HG03558 (cell line): ENCODE results near the gene NKX3-2.

ENCODE experiments used
- ATAC-seq: cut with Tn5 transposase; IDR thresholded peaks from one replicate; pipeline ENCODE4 v1.9.1; 2021; ENCODE audit warnings: moderate number of reproducible peaks; ENCODE audit not compliant: unreplicated experiment; ENCODE audit errors: extremely low read depth

The NKX3-2 gene

DNA sequence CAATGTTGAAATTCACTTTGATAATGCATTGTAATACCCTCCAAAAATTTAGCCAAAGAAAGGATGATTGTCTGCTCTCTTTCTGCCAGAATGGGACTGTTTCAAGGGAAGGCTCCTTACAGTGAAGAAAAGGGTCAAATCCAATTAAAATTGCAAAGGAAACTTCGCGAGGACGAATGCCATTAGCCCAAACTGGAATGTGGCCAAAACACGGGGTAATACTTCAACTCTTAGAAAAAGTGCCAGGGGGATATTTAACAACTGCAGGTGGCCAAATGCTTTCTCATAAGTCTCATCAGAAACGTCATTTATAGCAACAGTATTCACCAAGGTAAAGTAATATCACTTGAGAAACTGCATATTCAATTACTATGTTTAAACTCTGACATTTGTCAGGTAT lies 29.0 kb downstream of the NKX3-2 start:
- ATAC-seq, result no peak

DNA sequence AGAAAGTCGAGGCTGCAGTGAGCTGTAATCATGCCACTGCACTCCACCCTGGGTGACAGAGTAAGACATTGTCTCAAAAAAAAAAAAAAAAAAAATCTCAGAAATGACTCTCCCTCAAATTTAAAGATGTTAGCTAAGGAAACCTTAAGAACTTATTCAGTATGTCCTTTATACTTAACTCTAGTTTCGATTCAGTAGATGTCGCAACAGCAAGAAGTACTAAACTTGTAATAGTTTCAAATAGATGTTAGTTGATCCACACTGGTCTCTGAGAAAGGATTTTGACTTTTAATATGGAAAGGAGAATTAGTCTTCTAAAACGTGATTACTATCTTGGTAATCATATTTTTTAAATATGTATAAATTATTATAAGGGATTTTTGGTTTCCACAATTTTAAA lies 29.6 kb downstream of the NKX3-2 start:
- no peak for ATAC-seq

DNA sequence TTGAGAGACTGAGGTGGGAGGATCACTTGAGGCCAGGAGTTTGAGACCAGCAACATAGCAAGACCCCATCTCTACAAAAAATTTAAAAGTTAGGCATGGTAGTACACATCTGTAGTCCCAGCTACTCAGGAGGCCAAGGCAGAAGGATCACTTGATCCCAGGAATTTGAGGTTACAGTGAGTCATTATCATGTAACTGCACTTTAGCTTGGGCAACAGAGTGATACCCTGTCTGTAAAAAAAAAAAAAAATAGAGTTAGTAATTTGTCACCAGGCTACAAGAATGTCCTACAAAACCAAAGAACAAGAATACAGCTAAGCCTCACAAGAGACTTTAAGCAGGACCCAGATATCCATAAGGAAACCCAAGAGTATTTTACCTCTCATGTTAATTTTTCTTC lies 33.2 kb downstream of the NKX3-2 start:
- no peak for ATAC-seq

DNA sequence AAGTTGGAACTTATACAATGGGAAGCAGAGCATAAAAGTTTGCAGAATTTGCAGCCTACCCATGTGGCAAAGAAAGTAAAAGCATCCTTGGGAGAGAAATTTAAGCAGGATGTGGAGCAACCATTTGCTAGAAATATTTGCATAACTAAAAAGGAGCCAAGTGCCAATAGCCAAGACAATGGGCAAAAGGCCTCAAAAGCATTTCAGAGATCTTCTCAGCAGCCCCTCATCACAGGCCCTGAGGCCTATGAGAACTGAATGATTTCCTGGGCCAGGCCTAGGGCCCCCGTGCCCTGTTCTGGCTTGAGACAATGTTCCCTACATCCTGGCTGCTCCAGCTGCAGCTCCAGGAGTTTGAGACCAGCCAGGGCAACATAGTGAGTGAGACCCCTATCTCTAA lies 34.9 kb downstream of the NKX3-2 start:
- no peak for ATAC-seq

DNA sequence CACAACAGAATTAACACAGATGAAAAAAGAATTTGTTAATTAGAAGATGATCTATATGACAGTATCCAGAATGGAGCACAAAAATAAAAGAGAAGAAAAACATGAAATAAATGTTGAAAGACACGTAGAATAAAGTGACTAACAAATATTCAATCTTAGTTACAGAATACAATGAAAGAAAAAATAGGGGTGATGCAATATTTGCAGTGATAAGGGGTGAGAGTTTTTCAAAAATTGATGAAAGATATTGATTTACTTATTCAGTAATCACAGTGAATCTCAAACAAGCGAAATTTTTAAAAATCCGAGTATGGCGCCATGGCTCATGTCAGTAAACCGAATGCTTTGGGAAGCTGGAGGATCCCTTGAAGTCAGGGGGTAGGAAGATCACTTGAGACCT lies 39.9 kb downstream of the NKX3-2 start:
- no peak for ATAC-seq

DNA sequence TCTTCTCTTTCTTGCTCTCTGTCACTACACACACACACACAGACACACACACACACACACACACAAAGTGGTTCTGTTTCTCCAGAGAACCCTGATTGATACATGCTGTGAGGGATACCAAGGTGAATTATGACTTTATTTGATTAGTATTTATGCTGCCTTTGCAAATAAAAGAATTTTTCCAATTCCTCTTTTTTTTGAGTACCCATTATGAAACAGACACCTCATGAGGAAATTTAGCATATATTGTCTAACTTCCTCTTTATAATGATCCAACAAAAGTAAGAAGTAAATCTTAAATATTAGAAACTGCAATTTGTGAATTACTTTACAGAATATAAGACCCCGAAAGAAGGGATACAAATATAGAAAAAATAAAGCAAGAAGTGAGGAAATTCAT lies 45.8 kb downstream of the NKX3-2 start:
- no peak for ATAC-seq

DNA sequence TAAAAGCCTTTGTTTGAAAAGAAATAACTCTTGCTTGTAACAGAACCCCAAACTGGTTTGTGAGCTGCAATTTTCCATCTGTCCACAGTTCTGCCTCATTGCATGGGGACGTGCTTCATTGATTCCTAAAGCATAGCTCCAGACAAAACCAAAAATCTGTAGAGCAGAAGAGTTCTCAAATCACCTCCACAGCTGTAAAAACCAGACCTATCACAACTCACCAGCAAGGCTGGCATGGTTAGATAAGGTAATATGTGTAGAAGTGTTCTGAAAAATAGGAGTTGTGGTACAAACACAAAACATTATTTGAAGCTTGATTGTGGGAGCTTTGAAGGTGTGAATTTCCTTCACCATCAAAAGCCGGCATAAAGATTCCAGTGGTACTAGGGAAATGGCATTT lies 47.7 kb downstream of the NKX3-2 start:
- ATAC-seq, result no peak

DNA sequence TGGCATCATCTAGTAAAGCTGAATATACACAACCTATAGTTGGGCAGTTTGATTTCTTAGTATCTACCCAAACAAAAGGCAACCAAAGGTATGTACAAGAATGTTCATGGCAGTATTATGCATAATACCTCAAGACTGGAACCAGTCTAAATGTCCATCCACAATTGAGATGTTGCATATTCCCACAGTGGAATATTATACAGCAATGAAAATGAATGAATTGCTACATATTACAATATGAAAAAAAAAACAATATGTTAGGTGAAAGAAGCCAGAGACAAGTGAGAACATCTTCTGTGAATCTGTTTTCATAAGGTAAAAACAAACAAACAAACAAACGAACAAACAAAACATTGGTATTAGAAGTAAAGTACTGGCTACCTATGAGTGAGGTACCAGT lies 48.6 kb downstream of the NKX3-2 start:
- no peak for ATAC-seq

DNA sequence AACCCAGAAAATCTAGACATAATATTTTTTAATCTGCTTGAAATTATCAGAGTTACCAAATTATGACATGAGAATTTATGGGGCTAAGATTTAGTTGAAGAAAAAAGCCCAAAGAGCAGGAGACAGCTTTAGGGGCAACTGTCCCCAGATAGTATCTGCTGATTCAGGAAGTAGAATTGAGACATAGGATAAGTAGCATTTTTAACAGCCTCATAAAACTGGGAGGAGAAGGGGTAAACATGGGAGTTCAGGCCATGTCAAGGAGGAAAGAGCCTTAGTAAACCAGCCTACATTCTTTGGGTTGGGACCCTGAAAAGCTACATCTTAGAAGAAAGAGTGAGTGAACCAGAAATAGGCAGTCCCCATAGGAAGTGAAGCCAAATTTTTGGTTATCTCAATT lies 50.5 kb downstream of the NKX3-2 start:
- ATAC-seq, result no peak

DNA sequence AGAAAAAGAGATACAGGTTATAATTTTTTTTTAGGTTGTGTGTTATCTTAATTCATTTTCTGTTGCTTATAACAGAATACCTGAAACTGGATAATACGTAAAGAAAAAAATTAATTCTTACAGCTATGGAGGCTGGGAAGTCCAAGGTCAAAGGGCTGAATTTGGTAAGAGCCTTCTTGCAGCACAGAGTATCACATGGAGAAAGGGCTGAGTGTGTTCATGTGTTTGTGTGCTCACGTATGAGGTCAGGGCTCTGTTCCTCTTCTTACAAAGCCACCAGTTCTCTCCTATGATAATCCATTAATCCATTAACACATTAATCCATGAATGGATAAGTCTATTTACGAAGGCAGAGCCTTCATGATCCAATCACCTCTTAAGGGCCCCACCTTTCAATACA lies 51.6 kb downstream of the NKX3-2 start:
- ATAC-seq, result no peak
